A549 (cell line): ENCODE results near the gene TBC1D4. TPM values are rescaled to one million over a fixed set of nuclear protein-coding genes. Genes with fewer than 3 reads are reported as not detected.
A peak's percentile ranks its signal among the peaks of the same experiment; 100 is the strongest.

Experiments used
- ATAC-seq, 2 experiments: fragments of 200-7000 bp in 1 of 2; fragments of >200 bp in 1 of 2; cut with Nextera tagmentation in 1 of 2; cut with Tn5 transposase in 1 of 2; 3 replicates each; pipeline versions ENCODE4 v1.8.0 to v1.9.1; 2018 to 2020; ENCODE audit warnings: mild to moderate bottlenecking in 1 of 2, moderate library complexity in 1 of 2
- CTCF ChIA-PET: fragments of 300-600 bp; sonication (Branson Sonifier 250); formaldehyde crosslinking; extraction: SDS; loops from one replicate; lab custom pipeline; 2021; ENCODE audit warnings: antibody characterized with exemption, inconsistent platforms; lab: Yijun Ruan, JAX
- POLR2A ChIA-PET: fragments of 350-600 bp; formaldehyde crosslinking; extraction: SDS; loops from one replicate; lab custom pipeline; 2021; ENCODE audit warnings: antibody characterized with exemption, inconsistent platforms; lab: Yijun Ruan, JAX
- DNase-seq, 2 experiments: peaks; one replicate each; pipeline versions ENCODE4 v3.0.0 to v3.0.0-alpha.2; 2011 to 2016; ENCODE audit warnings: low read depth in 1 of 2, low spot score in 1 of 2
- FAIRE-seq: peaks from 2 replicates; lab custom pipeline; 2011; peaks lifted over from hg19 to GRCh38; lab: Jason Lieb, UNC
- H3K27ac ChIP-seq, 2 experiments: fragments of >200 bp; sonication (Bioruptor Twin); formaldehyde crosslinking; 3 replicates each; pipeline ENCODE4 v1.5.1; 2016 to 2017
- H3K4me1 ChIP-seq: fragments of >200 bp; sonication (Bioruptor Twin); formaldehyde crosslinking; 3 replicates; pipeline ENCODE4 v1.6.1; 2016
- H3K4me2 ChIP-seq: fragments of >200 bp; sonication (Bioruptor Twin); formaldehyde crosslinking; 3 replicates; pipeline ENCODE4 v1.6.1; 2016
- H3K4me3 ChIP-seq: fragments of >200 bp; sonication (Bioruptor Twin); formaldehyde crosslinking; 3 replicates; pipeline ENCODE4 v1.5.1; 2016
- H3K9me3 ChIP-seq: fragments of >200 bp; sonication (Bioruptor Twin); formaldehyde crosslinking; 3 replicates; pipeline ENCODE4 v1.6.1; 2016
- BCL3 ChIP-seq: fragments of >200 bp; sonication (Bioruptor Twin); formaldehyde crosslinking; IDR thresholded peaks from 3 replicates; pipeline ENCODE4 v1.6.1; 2016
- CBX8 ChIP-seq: fragments of 200-600 bp; sonication (generic); IDR thresholded peaks from 2 replicates; pipeline ENCODE4 v1.6.1; 2016
- CEBPB ChIP-seq, 2 experiments: fragments of >200 bp in 1 of 2; sonication (Bioruptor Twin) in 1 of 2; formaldehyde crosslinking in 1 of 2; IDR thresholded peaks; 2 replicates each; pipeline ENCODE4 v1.6.1; 2012 to 2016
- ELK1 ChIP-seq: fragments of 150-350 bp; IDR thresholded peaks from 2 replicates; pipeline ENCODE4 v1.6.1; 2014; ENCODE audit warnings: low read depth, mild to moderate bottlenecking, low read length
- FOSB ChIP-seq: fragments of 250-450 bp; sonication (Bioruptor Pico); IDR thresholded peaks from 2 replicates; pipeline ENCODE4 v1.5.0; 2020; ENCODE audit warnings: mild to moderate bottlenecking, moderate library complexity
- GATA3 ChIP-seq: IDR thresholded peaks from 2 replicates; pipeline ENCODE4 v1.6.1; 2012; ENCODE audit warnings: borderline replicate concordance
- HDAC2 ChIP-seq: fragments of 200-600 bp; sonication (generic); IDR thresholded peaks from 2 replicates; pipeline ENCODE4 v1.6.1; 2016
- HEYL ChIP-seq: fragments of 250-450 bp; sonication (Bioruptor Pico); IDR thresholded peaks from 2 replicates; pipeline ENCODE4 v1.8.0; 2021; ENCODE audit warnings: mild to moderate bottlenecking, moderate library complexity
- HOXB5 ChIP-seq: fragments of 250-450 bp; sonication (Bioruptor Pico); IDR thresholded peaks from 2 replicates; pipeline ENCODE4 v1.5.0; 2020; ENCODE audit warnings: mild to moderate bottlenecking, moderate library complexity
- JUN ChIP-seq, 2 experiments: fragments of >200 bp; sonication (Bioruptor Twin); formaldehyde crosslinking; IDR thresholded peaks; 2 replicates in 1 of 2; 3 replicates in 1 of 2; pipeline ENCODE4 v1.6.1; 2016 to 2017
- MAFK ChIP-seq: fragments of 450-650 bp; IDR thresholded peaks from 2 replicates; pipeline ENCODE4 v1.6.1; 2014; ENCODE audit not compliant: partially characterized antibody
- MAZ ChIP-seq: fragments of 150-350 bp; IDR thresholded peaks from 2 replicates; pipeline ENCODE4 v1.6.1; 2014; ENCODE audit warnings: antibody characterized with exemption, low read depth, low read length, borderline replicate concordance
- MYC ChIP-seq: IDR thresholded peaks from 2 replicates; pipeline ENCODE4 v1.6.1; 2012; ENCODE audit warnings: mild to moderate bottlenecking, inconsistent platforms, low read length, improper control_type of control experiment, borderline replicate concordance
- PHF8 ChIP-seq: fragments of 200-600 bp; sonication (generic); IDR thresholded peaks from 2 replicates; pipeline ENCODE4 v1.6.1; 2016; ENCODE audit warnings: low read depth, mild to moderate bottlenecking, antibody characterized with exemption, moderate library complexity, borderline replicate concordance
- POLR2A ChIP-seq: IDR thresholded peaks from 2 replicates; pipeline ENCODE4 v1.6.1; 2012; ENCODE audit warnings: mild to moderate bottlenecking, low read length
- RARB ChIP-seq: fragments of 250-450 bp; sonication (Bioruptor Pico); IDR thresholded peaks from 2 replicates; pipeline ENCODE4 v1.8.0; 2021; ENCODE audit warnings: mild to moderate bottlenecking, moderate library complexity
- RCOR1 ChIP-seq: fragments of 150-350 bp; IDR thresholded peaks from 2 replicates; pipeline ENCODE4 v1.6.1; 2014; ENCODE audit warnings: antibody characterized with exemption, low read length, low read depth
- RNF2 ChIP-seq: fragments of 200-600 bp; sonication (generic); IDR thresholded peaks from 2 replicates; pipeline ENCODE4 v1.6.1; 2016; ENCODE audit warnings: low read depth, mild to moderate bottlenecking, antibody characterized with exemption, moderate library complexity, borderline replicate concordance
- TFCP2L1 ChIP-seq: fragments of 250-450 bp; sonication (Bioruptor Pico); IDR thresholded peaks from 2 replicates; pipeline ENCODE4 v1.5.0; 2021; ENCODE audit warnings: mild to moderate bottlenecking
- TP53 ChIP-seq: fragments of 250-450 bp; sonication (Bioruptor Pico); IDR thresholded peaks from 2 replicates; pipeline ENCODE4 v1.5.0; 2021; ENCODE audit warnings: mild to moderate bottlenecking, moderate library complexity
- ZC3H11A ChIP-seq: fragments of 450-650 bp; IDR thresholded peaks from 2 replicates; pipeline ENCODE4 v1.6.1; 2014; ENCODE audit warnings: antibody characterized with exemption, mild to moderate bottlenecking
- ZFP36 ChIP-seq: fragments of 450-650 bp; IDR thresholded peaks from 2 replicates; pipeline ENCODE4 v1.6.1; 2014; ENCODE audit warnings: borderline replicate concordance; ENCODE audit not compliant: partially characterized antibody
- ZSCAN20 ChIP-seq: fragments of 250-450 bp; sonication (Bioruptor Pico); IDR thresholded peaks from 2 replicates; pipeline ENCODE4 v1.8.0; 2022; ENCODE audit warnings: mild to moderate bottlenecking, moderate library complexity
- WGBS: methylation state at CpG from one replicate; pipeline ENCODE4 v1.1.6; 2017; ENCODE audit errors: missing lambda C conversion rate; 5-methylcytosine and 5-hydroxymethylcytosine counted together
- polyA plus RNA-seq, 4 experiments: library from polyadenylated mRNA; depleted of rRNA in 3 of 4; stranded (reverse); fragments of >200 nt; fragmentation: RNase III in 1 of 4; extraction: RNeasy Plus Mini Kit Qiagen cat#74134 plus additional on column Dnase treatment in 1 of 4; gene quantifications; 2 replicates in 3 of 4; 3 replicates in 1 of 4; pipeline ENCODE4 v1.2.3, GENCODE V29; 2011 to 2017
- TF ChIP-seq, protein P1 (sequence below): IDR thresholded peaks from 2 replicates; pipeline ENCODE4 v1.6.1; 2012
- TF ChIP-seq, protein P2 (sequence below): IDR thresholded peaks from 2 replicates; pipeline ENCODE4 v1.6.1; 2012; ENCODE audit warnings: low read depth, borderline replicate concordance

TBC1D4 gene
- polyA plus RNA-seq, 2 of the 4 experiments (the other 2 are of a cell fraction), result 9.5 to 12.5 TPM

- Histone ChIP-seq H3K27ac (no peak overlapping the region), H3K9me3 (no peaks in the 10 kb centered on the region), H3K4me2 (no peak overlapping the region)
- CTCF ChIA-PET, result interaction anchor here (0.6 to 0.7 kb wide), 2 partner anchors 79 to 121 kb away, joined by 4 to 5 read pairs; no protein-coding TSS in a partner anchor
- FAIRE-seq, result no peak
- TF ChIP-seq GATA3 (no peak), ZFP36 (no peak)
- TF ChIP-seq, all 56 proteins: peak for 0
- POLR2A ChIA-PET, result no interaction called here
- DNase-seq, result no peak
- ATAC-seq, result no peak
- no peak overlapping the region for H3K4me3 ChIP-seq
- H3K4me1 ChIP-seq, result peaks cover 7% of the 10 kb centered on the region; the same call in 2 of the 3 replicates
Observed at GRCh38 chr13:75455962-75456361, 26.0 kb downstream of the TBC1D4 start.

DNA sequence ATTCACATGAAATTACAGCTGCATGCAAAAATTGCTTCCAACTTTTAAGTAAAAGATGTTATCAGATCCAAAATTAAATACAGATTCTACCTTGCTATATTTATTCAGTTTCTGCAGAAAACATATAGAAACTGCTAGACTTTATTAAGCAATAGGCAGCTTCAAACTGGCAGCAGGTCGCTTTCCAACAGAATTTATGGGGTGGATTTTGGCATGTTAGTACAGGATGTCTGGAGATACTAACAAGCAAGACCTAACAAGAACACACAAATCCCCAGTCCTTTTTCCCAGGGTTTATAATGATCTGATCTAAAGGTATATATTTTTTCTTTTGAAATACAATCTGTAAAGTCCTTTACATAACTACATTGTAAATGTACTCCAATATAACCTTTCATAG is 27.5 kb downstream of the TBC1D4 start:
- Histone ChIP-seq H3K4me1 (peaks cover 7% of the 10 kb centered on the region; the same call in 2 of the 3 replicates), H3K9me3 (no peaks in the 10 kb centered on the region), H3K27ac (no peak overlapping the region)
- ATAC-seq, result no peak
- 88% methylated on average over 1 of the region's 1 CpG for WGBS
- TF ChIP-seq FOSB (CRISPR knock-in tag) (no peak), MAZ (no peak), JUN (IDR thresholded peaks at IDR 0.05) (no peak), TFCP2L1 (CRISPR knock-in tag) (no peak), CBX8 (no peak), ZC3H11A (no peak), ELK1 (no peak), HOXB5 (CRISPR knock-in tag) (no peak)
- TF ChIP-seq, protein P1, sequence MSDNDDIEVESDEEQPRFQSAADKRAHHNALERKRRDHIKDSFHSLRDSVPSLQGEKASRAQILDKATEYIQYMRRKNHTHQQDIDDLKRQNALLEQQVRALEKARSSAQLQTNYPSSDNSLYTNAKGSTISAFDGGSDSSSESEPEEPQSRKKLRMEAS, result no peak
- TF ChIP-seq, all 56 proteins: peak for 0
- DNase-seq (no peak), FAIRE-seq (no peak)
- H3K4me2 ChIP-seq, result no peak overlapping the region
- POLR2A ChIA-PET, result no interaction called here
- H3K4me3 ChIP-seq, result no peak overlapping the region
- CTCF ChIA-PET, result interaction anchor here (1.1 kb wide), 1 partner anchor 82 kb away, joined by 3 read pairs; no protein-coding TSS in a partner anchor

DNA sequence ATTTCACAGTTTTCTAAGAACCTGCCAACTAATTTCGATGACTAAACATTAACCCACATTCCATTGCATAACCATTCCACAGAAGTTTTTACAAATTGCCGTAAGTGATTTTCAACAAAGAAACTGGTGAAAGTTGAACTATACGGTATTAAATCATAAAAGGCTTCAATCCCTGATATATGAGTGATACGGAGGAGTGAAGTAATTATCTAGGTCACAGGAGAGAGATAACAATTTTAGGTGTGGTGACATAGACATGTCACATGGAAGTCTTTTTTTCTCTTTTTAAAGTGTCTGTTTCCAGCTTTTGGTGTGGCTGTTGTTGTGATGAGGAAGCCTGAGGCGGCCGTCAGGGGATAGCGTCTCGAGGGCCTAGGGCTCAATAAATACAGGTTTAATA is 29.4 kb downstream of the TBC1D4 start:
- ATAC-seq (no peak), DNase-seq (no peak), FAIRE-seq (no peak)
- CTCF ChIA-PET, result no interaction called here
- Histone ChIP-seq H3K4me3 (no peak overlapping the region), H3K9me3 (no peaks in the 10 kb centered on the region), H3K4me2 (peak overlapping the region; percentile 22; the same call in 1 of the 3 replicates), H3K4me1 (peaks cover 7% of the 10 kb centered on the region; the same call in 2 of the 3 replicates), H3K27ac (no peak overlapping the region)
- no peak for TF ChIP-seq MYC
- no peak for TF ChIP-seq MAZ
- peak; percentile 22 for TF ChIP-seq MAFK
- no peak for TF ChIP-seq ZSCAN20 (CRISPR knock-in tag)
- TF ChIP-seq RNF2, result no peak
- TF ChIP-seq ELK1, result no peak
- TF ChIP-seq RARB (CRISPR knock-in tag), result no peak
- 82% methylated on average over 8 of the region's 8 CpGs for WGBS
- POLR2A ChIA-PET, result no interaction called here

- Histone ChIP-seq H3K9me3 (no peaks in the 10 kb centered on the region), H3K4me3 (no peak overlapping the region), H3K27ac (no peak overlapping the region), H3K4me2 (no peak overlapping the region), H3K4me1 (peaks cover 8% of the 10 kb centered on the region; the same call in 2 of the 3 replicates)
- POLR2A ChIA-PET, result no interaction called here
- ATAC-seq, result no peak
- DNase-seq, result no peak
- CTCF ChIA-PET, result interaction anchor here (1.2 kb wide), 1 partner anchor 32 kb away, joined by 3 read pairs; no protein-coding TSS in a partner anchor
- 94% methylated on average over 4 of the region's 4 CpGs for WGBS
- no peak for TF ChIP-seq HDAC2
- no peak for TF ChIP-seq PHF8
- no peak for TF ChIP-seq JUN (IDR thresholded peaks at IDR 0.05)
- no peak for TF ChIP-seq POLR2A
- no peak for TF ChIP-seq BCL3
- TF ChIP-seq RCOR1, result no peak
- TF ChIP-seq, protein P2, sequence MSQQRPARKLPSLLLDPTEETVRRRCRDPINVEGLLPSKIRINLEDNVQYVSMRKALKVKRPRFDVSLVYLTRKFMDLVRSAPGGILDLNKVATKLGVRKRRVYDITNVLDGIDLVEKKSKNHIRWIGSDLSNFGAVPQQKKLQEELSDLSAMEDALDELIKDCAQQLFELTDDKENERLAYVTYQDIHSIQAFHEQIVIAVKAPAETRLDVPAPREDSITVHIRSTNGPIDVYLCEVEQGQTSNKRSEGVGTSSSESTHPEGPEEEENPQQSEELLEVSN, result no peak
- TF ChIP-seq ZC3H11A, result no peak
- no peak for TF ChIP-seq CEBPB (IDR thresholded peaks at IDR 0.05)
- no peak for TF ChIP-seq MAFK
- no peak for TF ChIP-seq HEYL (CRISPR knock-in tag)
- no peak for TF ChIP-seq RNF2
- no peak for TF ChIP-seq TP53 (CRISPR knock-in tag)
- no peak for TF ChIP-seq GATA3
- no peak for FAIRE-seq
Observed at GRCh38 chr13:75447493-75447892, 34.5 kb downstream of the TBC1D4 start.
